NCI-H460 (cell line): ENCODE measurements around the gene SEM1. TPM values are rescaled to one million over a fixed set of nuclear protein-coding genes. Genes with fewer than 3 reads are reported as not detected.
"Not testable (repeated sequence)": the region's sequence is repeated elsewhere in the genome, so short reads cannot be mapped to it uniquely, and the experiment has no call there.

ENCODE experiments used
- DNase-seq: peaks from one replicate; pipeline ENCODE4 v3.0.0-alpha.2; 2016; ENCODE audit warnings: low read depth; ENCODE audit errors: extremely low read depth
- polyA plus RNA-seq: library from polyadenylated mRNA; depleted of rRNA; stranded (reverse); fragments of >200 nt; gene quantifications from 2 replicates; pipeline ENCODE4 v1.2.3, GENCODE V29; 2014; cell fraction: nucleus; rRNA removed
- total RNA-seq: library from RNA; depleted of rRNA; stranded (reverse); fragments of >200 nt; shearing (Covaris generic); gene quantifications from 2 replicates; pipeline ENCODE4 v1.2.3, GENCODE V29; 2014; rRNA removed

SEM1 gene
- 142 and 222 TPM in 2 replicates for total RNA-seq
- polyA plus RNA-seq, result 22.0 and 129 TPM in 2 replicates

DNA sequence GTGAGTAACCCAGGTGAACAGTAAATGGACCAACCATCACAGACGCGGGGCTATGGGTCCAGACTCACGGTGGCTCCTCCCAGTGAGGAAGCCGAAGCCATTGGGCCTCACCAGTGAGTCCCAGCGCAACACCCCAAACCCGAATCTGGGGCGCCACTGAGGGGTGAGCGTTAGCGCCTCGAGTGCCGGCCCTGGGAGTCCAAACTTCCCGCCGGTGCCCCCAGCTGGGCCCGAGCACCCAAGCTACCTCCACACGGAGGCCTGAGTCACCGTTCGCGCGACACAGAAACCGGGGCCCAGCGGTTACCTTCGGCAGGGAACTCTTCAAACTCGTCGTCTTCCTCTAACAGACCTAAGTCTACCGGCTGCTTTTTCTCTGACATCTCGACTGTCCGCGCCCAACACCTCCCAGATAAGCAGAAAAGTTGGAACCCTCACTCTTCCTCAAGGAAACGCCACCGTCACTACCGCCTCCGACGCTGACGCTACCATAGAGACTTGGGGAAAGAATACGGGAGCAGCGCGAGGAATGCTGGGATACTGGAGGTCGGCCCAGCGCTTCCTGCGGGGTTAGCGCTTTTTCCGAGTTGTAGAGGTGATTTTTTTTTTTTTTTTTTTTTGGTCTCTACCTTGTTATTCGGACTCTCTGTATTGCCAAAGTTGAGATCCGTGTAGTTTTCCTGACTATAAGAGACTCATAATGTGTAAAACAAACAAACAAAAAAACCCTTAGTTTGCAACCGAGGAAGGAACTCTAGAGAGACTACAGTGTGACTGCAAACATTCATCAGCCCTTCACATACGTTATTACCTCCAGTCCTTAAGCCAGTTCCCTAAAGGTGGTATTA lies at the start of gene SEM1:
TSS of gene SEM1 (minus strand) at position 466 of the 848 bp plus-strand sequence. CDS start at position 383, 83 bp downstream.
- DNase-seq, result peak; percentile 85

DNA sequence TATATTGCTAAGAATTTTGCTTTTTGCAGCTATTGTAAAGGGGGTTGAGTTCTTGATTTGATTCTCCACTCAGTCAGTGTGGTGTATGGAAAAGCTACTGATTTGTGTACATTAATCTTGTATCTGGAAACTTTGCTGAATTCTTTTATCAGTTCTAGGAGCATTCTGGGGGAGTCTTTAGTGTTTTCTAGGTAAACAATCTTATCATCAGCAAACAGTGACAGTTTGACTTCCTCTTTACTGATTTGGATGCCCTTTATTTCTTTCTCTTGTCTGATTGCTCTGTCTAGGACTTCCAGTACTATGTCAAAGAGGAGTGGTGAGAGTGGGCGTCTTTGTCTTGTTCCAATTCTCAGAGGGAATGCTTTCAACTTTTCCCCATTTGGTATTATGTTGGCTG lies 48.2 kb upstream of the SEM1 start:
- DNase-seq, result not testable (repeated sequence)

DNA sequence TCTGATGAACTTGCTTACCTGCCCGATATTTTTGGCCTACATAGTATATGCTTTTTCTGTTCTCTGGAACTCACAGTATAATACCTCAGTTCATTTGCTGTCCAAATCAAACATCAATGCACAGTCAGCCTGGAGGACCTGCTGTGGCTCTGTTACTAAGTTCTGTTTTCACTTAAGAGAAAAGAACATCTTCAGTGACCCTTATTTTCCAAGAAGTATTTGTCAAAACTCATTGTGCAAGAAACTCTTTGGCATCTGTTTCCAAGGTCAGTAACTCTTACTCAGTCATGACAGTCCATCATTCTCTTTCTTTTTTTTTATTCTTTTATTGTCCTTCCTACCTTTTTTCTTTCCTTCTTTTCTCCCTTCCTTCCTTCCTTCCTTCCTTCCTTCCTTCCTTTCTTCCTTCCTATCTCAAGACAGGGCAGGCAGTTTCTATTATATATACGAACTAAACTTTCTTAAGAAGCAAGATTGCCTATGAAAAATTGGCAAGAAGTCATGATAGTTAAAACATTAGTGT lies 37.8 kb upstream of the SEM1 start:
- no peak for DNase-seq

DNA sequence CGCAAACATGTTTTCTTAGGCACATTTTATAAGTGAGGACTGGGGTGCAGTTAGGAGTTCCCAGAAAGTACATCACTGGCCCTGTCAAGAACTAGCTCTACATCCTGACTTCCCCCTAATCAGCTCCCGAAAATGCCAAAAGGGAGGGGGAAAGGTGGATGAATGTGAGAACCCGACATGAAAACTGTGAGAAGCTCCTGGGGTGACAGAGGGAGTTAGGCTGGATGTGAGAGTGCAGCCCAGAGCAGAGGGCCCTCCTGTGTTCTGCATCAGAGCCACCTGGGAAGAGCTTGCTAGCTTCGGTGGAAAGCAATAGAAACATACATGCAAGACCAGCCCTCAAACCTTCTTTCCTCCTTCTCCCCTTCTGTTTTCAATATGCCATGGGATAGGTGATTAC lies 30.5 kb upstream of the SEM1 start:
- DNase-seq, result no peak

DNA sequence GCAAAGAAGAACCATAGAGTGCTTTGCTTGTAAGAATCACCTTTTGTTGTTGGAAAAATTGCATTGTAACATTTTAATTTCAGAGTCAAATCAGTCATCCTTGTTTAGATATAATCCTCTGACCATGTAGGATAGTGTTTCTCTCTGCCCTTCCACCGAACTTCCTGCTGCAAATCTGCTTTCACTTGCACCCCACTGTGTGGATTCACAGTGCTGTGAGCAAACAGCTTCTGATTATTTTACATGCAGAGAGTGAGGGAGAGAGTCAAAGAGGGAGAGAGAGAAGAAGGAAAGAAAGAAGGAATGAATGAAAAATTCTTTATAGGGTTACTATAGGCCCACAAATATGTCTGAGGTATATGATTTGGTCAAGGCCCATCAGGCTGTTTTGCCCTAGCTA lies 30.0 kb upstream of the SEM1 start:
- no peak for DNase-seq

DNA sequence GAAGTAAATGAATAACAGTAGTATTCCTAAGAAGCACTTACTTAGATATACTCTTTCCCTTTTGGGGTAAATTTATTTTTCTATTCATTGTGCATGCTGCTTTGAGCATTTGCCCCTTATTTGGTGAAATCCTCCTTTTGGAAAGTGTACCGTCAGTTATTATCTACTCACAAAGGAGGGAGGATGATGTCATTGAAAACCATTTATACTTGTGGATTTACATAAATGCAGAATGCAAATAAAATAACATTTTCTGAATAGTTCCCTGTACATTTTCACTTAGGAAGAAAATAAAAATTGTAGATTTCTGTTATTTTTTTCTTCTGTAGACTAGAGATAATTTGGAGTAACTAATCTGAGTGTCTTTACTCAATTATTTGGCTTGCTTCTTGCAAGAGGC lies 29.5 kb upstream of the SEM1 start:
- no peak for DNase-seq

DNA sequence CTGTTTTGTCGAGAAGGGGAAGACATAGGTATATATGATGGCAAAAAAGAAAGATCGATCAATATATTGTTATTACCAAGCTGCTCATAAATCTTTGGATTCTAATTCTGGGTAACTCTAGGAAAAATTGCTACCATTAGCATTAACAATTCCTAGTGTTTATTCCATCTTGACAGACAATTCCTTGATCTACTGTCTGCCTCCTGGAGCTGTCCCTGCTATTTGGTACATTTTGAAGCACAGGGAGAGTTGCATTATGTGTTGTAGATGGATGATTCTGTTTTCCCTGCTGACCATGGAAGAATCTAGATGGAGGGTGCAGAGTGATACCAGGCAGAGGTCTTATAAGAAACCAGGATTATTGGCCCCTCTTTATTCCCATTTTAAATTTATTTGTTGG lies 29.1 kb upstream of the SEM1 start:
- no peak for DNase-seq

DNA sequence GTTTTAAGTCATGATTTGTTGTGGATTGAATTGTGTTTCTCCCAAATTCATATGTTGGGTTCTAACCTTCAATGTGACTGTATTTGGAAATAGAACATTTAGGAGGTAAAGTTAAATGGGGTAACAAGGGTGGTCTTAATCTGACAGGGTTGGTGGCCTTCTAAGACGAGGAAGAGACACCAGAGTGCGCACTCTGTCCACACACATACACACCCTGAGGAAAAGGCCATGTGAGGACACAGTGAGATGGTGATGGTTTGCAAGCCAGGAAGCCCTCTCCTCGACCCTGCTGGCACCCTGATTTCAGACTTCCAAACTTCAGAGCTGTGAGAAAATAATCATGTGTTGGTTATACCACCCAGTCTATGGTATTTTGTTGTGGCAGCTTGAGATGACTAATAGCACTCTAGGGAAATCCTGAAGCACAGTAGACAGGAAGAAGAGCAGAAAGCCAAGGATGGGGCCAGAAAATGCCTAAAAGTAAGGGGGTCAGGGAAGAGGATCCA lies 28.0 kb upstream of the SEM1 start:
- no peak for DNase-seq

DNA sequence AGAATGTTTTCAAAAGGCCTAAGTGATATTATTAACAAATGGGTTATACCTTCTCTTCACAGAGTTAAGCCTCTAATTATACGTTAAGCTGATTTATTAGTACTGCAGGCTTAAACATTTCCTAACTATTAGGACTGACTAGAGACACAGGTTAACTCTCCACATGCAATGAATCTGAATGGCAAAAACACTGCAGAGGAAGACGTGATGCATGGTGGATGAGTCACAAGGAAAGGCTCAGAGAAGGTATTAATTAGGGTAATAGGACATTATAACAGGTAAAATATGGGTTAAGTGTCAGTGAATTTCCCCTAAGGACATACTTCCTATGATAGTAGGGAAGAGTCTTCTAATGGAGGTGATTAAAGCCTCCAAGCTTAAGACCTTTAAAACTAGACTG lies 24.7 kb upstream of the SEM1 start:
- DNase-seq, result no peak

DNA sequence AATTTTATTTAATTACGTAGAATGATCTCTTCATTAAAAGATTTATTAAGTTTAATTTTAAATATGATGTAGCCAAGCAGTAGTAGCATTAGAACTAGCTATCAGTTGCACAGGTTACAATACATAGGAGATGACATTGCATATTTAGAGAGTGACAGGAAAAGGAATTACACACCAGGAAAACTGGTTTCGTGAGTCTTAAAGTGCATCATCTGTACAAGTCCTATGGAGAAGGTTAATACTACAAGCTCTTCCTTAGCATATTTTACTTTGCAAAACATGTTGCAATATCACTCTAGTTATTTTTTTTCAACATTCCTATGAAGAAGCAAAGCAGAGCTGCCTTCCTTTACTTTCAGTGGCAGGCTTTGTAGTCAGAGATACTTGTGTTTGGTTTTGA lies 20.2 kb upstream of the SEM1 start:
- DNase-seq, result no peak

DNA sequence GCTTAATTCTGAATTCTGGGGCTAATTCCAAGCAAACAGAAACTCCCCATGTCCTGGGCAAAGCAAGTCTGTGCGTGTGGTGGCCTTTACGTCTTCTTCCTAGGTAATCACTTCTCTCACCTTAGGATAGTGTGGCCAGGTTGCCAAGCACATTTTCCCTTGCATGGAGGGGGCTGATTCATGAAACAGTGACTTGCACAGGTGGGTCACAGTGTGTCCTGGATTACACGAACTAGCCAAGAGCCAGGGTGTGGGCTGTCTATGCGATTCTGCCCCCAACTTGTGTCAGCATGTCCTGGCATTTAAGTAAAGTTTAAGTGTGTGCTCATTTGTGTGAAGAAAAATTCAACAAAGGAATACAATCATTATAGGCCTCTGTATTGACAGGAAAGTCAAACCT lies 18.5 kb upstream of the SEM1 start:
- DNase-seq, result no peak

DNA sequence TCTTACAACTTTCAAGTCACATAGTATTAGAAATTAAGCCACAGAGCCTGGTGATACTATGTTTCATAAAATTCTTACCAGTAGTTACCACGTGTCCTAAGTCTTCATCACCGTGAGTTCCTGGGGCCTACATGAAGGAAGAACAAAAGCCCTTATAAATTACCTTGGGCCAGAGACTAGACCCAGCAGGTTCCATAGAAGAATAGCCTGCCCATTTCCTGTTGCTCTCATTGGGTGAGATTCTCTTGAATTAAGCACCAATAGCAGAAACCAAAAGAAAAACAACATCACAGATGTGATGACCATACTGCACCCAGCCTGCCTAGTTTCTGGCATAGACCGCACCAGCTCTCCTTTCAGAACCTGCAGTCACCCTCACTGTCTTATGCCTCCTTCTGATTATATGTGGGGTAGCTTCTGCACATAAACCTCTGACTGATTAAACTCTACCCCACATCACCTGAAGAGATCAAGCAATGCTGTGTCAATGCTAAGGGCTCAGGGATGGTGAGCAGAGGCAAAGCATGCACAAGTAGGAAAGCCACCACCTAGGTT lies 18.0 kb upstream of the SEM1 start:
- no peak for DNase-seq

DNA sequence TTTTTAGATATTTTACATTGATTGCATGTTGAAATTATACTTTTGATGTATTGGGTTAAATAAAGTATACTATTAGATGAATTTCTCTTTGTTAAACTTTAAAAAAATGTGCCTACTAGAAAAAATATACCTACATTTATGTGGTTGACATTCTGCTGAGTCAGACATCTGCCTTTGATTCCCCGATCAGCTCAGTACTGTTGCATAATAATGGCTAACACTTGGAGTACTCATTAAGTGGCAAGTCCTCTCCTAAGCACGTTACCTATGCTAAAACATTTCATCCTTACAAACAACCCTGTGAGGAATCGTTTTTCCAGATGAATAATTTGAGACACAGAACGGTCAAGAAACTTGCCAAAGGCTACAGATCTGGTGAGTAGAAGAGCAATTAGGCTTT lies 14.0 kb upstream of the SEM1 start:
- DNase-seq, result no peak

DNA sequence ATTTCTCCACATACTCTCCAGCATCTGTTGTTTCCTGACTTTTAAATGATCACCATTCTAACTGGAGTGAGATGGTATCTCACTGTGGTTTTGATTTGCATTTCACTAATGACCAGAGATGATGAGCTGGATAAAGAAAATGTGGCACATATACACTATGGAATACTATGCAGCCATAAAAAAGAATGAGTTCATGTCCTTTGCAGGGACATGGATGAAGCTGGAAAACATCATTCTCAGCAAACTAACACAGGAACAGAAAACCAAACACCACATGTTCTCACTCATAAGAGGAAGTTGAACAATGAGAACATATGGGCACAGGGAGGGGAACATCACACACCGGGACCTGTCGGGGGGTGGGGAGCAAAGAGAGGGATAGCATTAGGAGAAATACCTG lies 13.3 kb upstream of the SEM1 start:
- not testable (repeated sequence) for DNase-seq

DNA sequence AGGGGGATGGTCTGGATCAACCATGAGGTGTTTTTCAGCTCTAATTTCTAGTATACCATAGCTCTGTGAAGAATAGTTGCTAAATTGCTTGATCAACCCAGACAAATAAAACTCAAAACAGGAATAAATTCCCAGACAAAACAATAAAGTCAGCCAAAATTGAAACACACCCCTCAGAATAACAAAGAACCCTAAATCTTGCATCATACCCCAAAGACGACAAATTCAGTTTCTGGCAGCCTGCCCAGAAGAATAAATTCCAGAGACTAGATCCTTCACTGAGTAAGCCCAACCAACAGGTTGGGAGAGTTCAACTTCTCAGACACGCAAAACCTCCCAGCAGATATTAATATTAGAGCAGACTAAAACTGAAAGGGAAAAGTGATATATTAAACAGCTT lies 11.2 kb upstream of the SEM1 start:
- no peak for DNase-seq

DNA sequence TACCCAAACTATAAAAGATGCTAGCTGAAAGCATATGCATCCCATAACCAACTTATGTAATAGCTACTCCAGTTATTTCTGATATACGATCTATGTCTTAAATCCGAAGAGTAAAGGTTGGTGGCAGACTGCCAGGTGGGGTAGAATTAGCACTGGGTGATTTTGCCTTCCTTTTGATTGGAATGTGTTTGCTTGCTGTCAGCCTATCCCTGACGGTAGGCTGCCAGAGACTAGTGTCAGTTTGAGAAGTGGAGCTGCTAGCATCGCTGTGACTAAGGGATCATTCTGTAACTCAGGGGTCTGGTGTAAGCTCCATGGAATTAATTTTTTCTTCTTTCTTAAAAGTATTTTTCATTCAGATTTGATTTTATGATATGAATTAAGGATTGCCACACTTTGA lies 9.5 kb upstream of the SEM1 start:
- DNase-seq, result no peak

DNA sequence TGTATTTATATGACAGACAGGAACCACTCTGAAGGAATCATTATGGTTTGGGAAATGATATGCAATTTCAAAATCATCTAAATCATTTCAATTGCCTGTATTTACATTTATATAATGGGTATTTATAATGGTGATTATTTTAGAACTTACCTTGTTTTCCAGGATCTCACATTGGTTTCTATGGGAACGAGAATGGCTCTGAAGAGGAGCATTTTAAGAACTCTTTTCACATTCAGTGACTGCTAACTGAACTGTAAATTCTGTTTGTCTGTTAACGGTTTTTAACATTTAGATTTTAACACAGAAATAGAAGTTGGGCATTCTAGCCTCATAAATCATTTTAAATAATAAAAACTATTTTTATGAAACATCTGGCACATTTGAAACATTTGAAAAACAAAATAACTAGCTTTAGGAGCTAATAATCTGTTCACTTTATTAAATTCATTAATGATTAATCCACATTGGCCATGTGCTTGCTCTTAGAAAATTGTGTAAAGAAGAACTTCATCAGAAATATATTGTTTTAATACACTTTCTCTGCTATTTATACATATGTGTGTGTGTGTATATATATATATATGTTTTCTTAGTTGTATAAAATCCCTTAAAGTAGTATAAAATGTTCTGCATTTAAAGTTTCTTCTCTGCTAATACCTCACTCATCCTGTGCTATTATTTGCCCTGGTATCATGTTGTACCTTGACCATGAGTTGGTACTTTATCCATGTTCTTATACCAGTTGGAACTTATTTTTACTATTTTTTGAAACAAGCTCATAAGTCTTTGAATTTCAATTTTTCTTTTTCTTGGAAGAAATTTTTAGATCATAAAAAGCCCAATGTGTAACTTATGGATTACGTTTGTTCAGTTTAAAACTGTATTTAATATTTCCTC lies 8.7 kb upstream of the SEM1 start:
- DNase-seq, result no peak

DNA sequence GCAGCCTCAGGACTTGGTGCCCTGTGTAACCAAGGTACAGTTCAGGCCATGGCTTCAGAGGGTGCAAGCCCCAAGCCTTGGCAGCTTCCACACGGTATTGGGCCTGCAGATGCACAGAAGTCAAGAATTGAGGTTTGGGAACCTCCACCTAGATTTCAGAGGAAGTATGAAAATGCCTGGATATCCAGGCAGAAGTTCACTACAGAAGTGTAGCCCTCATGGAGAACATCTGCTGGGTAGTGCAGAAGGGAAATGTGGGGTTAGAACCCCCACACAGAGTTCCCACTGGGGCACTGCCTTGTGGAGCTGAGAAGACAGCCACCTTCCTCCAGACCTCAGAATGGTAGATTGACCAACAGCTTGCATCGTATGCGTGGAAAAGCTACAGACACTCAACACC lies 3.4 kb upstream of the SEM1 start:
- no peak for DNase-seq

DNA sequence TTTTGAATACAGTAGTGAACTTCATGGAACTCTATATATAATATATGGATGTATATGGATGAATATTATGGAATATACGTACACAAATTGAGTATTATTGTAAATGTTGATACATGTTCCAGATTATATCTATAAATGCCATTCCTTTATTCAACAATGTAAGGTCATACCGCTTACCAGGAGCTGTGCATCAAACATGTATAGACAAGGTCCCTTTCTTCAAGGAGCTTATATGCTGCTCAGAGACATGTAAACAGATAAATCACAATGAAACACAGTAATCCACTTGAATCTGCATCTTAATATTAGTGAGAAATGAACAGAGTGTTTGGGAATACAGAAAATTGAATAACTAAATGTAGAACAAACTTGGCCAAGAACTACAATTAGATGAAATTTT lies 898 bp upstream of the SEM1 start:
- DNase-seq, result no peak

DNA sequence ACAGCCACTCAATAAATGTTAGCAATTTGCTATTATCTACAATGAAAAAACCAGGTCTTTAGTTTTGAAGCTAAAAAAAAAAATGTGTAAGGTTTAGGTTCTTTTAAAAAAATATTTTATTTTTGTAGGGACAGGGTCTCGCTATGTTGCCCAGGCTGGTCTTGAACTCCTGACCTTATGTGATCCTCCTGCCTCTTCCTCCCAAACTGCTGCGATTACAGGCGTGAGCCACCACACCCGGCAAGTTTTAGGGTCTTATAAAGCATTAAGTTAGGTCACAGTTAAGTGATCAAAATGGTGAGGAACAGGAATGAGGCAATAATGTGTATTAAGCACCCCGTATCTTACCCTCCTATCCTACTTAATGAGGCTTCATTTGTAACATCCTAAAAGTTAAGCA lies 774 bp downstream of the SEM1 start:
- no peak for DNase-seq
